B cell (primary cell): Measurements from ENCODE around the gene YAP1. TPM values are rescaled to one million over a fixed set of nuclear protein-coding genes. Genes with fewer than 3 reads are reported as not detected.

Source experiments
- ATAC-seq: fragments of 200-7000 bp; cut with Tn5 transposase; one replicate; pipeline ENCODE4 v1.10.0; 2021; ENCODE audit warnings: low read depth, mild to moderate bottlenecking, moderate number of reproducible peaks, moderate library complexity
- CTCF ChIA-PET: fragments of 350-600 bp; sonication (Branson Sonifier 250); formaldehyde crosslinking; loops from one replicate; lab custom pipeline; 2021; ENCODE audit warnings: antibody characterized with exemption, inconsistent platforms; lab: Charles Lee
- POLR2A ChIA-PET: fragments of 350-600 bp; sonication (Branson Sonifier 250); formaldehyde crosslinking; loops from one replicate; lab custom pipeline; 2021; ENCODE audit warnings: antibody characterized with exemption; lab: Charles Lee
- DNase-seq: peaks from one replicate; pipeline ENCODE4 v3.0.0; 2013
- H2AFZ ChIP-seq: 2 replicates; pipeline ENCODE4 v1.6.1; 2012; ENCODE audit warnings: mild to moderate bottlenecking, low read depth, low read length; ENCODE audit not compliant: insufficient read depth, poor library complexity, severe bottlenecking
- H3K27ac ChIP-seq, 2 donors: 1 replicate in 1 of 2; 2 replicates in 1 of 2; pipeline ENCODE4 v1.5.1; 2012 to 2013; ENCODE audit warnings: low read length in 2 of 2, mild to moderate bottlenecking in 2 of 2, moderate library complexity in 1 of 2
- H3K27me3 ChIP-seq, 4 experiments: fragments of 200-600 bp in 1 of 4; sonication (generic) in 1 of 4; replicated peaks in 1 of 4; 1 replicate in 2 of 4; 2 replicates in 2 of 4; pipeline versions ENCODE4 v1.6.1 to v1.7.0; 2013 to 2016; ENCODE audit warnings: low read length in 3 of 4, mild to moderate bottlenecking in 2 of 4, mixed read lengths in 1 of 4, moderate library complexity in 1 of 4; ENCODE audit not compliant: insufficient read depth in 4 of 4, control insufficient read depth in 3 of 4; ENCODE audit errors: control extremely low read depth in 1 of 4
- H3K36me3 ChIP-seq, 2 experiments: replicated peaks in 1 of 2; 1 replicate in 1 of 2; 2 replicates in 1 of 2; pipeline versions ENCODE4 v1.6.1 to v1.7.1; 2013; ENCODE audit warnings: low read length in 1 of 2; ENCODE audit not compliant: insufficient read depth in 2 of 2, control insufficient read depth in 1 of 2; ENCODE audit errors: control extremely low read depth in 1 of 2, extremely low read depth in 1 of 2
- H3K4me1 ChIP-seq, 2 donors: fragments of 200-600 bp in 1 of 2; sonication (generic) in 1 of 2; 1 replicate in 1 of 2; 2 replicates in 1 of 2; pipeline versions ENCODE4 v1.5.1 to v1.6.1; 2013 to 2017; ENCODE audit warnings: low read length in 2 of 2; ENCODE audit not compliant: control insufficient read depth in 2 of 2, insufficient read depth in 2 of 2
- H3K4me2 ChIP-seq: replicated peaks from 2 replicates; pipeline ENCODE3; 2012; ENCODE audit warnings: mild to moderate bottlenecking, low read depth, low read length; ENCODE audit not compliant: poor library complexity, severe bottlenecking
- H3K4me3 ChIP-seq, 5 experiments: fragments of 200-600 bp in 1 of 5; sonication (generic) in 1 of 5; 1 replicate in 3 of 5; 2 replicates in 2 of 5; pipeline versions ENCODE4 v1.5.1 to v1.7.0; 2011 to 2016; ENCODE audit warnings: low read length in 4 of 5, mild to moderate bottlenecking in 4 of 5, low read depth in 2 of 5, control low read depth in 1 of 5, moderate library complexity in 1 of 5; ENCODE audit not compliant: insufficient read depth in 1 of 5; ENCODE audit errors: control extremely low read depth in 1 of 5, extremely low read depth in 1 of 5
- H3K79me2 ChIP-seq: fragments of 200-600 bp; sonication (generic); one replicate; pipeline ENCODE4 v1.6.0; 2016; ENCODE audit warnings: low read length; ENCODE audit not compliant: control insufficient read depth, insufficient read depth
- H3K9ac ChIP-seq: fragments of 200-600 bp; sonication (generic); 2 replicates; pipeline ENCODE4 v1.6.1; 2017; ENCODE audit warnings: mild to moderate bottlenecking, low read length, moderate library complexity
- H3K9me3 ChIP-seq, 3 donors: one replicate each; pipeline versions ENCODE4 v1.6.1 to v1.7.1; 2013; ENCODE audit warnings: low read length in 2 of 3; ENCODE audit not compliant: control insufficient read depth in 2 of 3, insufficient read depth in 1 of 3; ENCODE audit errors: control extremely low read depth in 1 of 3
- H4K20me1 ChIP-seq: 2 replicates; pipeline ENCODE4 v1.6.0; 2012; ENCODE audit warnings: mild to moderate bottlenecking, low read length; ENCODE audit not compliant: insufficient read depth, control insufficient read depth, poor library complexity, severe bottlenecking
- H3K27ac Mint-ChIP-seq: one replicate; pipeline ENCODE4 v1.8.0; 2021; ENCODE audit warnings: mixed read lengths
- H3K27me3 Mint-ChIP-seq: one replicate; pipeline ENCODE4 v1.8.0; 2021; ENCODE audit warnings: mixed read lengths
- H3K4me1 Mint-ChIP-seq: one replicate; pipeline ENCODE4 v1.8.0; 2021; ENCODE audit warnings: mixed read lengths
- H3K4me3 Mint-ChIP-seq: one replicate; pipeline ENCODE4 v1.8.0; 2021; ENCODE audit warnings: mixed read lengths
- H3K9me3 Mint-ChIP-seq: one replicate; pipeline ENCODE4 v1.8.0; 2022; ENCODE audit warnings: mixed read lengths; ENCODE audit not compliant: insufficient read depth
- CTCF ChIP-seq: fragments of 200-600 bp; IDR thresholded peaks from one replicate; pipeline ENCODE4 v1.8.0; 2022; ENCODE audit warnings: antibody characterized with exemption, mild to moderate bottlenecking
- EZH2 ChIP-seq: IDR thresholded peaks from 2 replicates; pipeline ENCODE4 v1.6.1; 2012; ENCODE audit warnings: borderline replicate concordance, low read depth, mild to moderate bottlenecking, moderate library complexity, low read length; ENCODE audit not compliant: insufficient read depth, poor library complexity, severe bottlenecking
- WGBS: methylation state at CpG from one replicate; pipeline ENCODE4 v1.1.5; 2013; ENCODE audit warnings: missing lambda C conversion rate; ENCODE audit not compliant: insufficient coverage; 5-methylcytosine and 5-hydroxymethylcytosine counted together
- intact Hi-C: fragments of 100-400 bp; cut with micrococcal nuclease; formaldehyde crosslinking; loops from one replicate; pipeline ENCODE4 v1.10.0; 2022
- polyA plus RNA-seq: library from polyadenylated mRNA; depleted of rRNA; stranded (reverse); fragments of >200 nt; gene quantifications from 2 replicates; pipeline ENCODE4 v1.2.3, GENCODE V29; 2012
- total RNA-seq, 2 donors: library from RNA; stranded (reverse); fragments of 120-200 nt in 1 of 2; gene quantifications; 1 replicate in 1 of 2; 2 replicates in 1 of 2; pipeline versions ENCODE4 v1.2.3 to v1.2.4, GENCODE V29; 2013 to 2022

The YAP1 gene
- total and polyA plus RNA-seq, 2 donors (not counting 1 experiment from before 2014, with no cell fraction given), result not detected

- CTCF ChIA-PET, result no interaction called here
- ATAC-seq, result no peak
- intact Hi-C loops, result no loop called here
Observed at GRCh38 chr11:102230186-102230585, 119.9 kb downstream of the YAP1 start.

DNA sequence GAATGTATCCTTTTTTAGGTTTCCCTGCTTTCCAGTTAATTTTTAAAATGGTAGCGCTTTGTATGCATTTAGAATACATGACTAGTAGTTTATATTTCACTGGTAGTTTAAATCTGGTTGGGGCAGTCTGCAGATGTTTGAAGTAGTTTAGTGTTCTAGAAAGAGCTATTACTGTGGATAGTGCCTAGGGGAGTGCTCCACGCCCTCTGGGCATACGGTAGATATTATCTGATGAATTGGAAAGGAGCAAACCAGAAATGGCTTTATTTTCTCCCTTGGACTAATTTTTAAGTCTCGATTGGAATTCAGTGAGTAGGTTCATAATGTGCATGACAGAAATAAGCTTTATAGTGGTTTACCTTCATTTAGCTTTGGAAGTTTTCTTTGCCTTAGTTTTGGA lies 120.7 kb downstream of the YAP1 start:
- no peak overlapping the region for H3K4me2 ChIP-seq
- no peak for DNase-seq
- no peak overlapping the region for H3K4me3 ChIP-seq
- no peak for TF ChIP-seq CTCF
- TF ChIP-seq EZH2, result no peak
- no peak overlapping the region for H3K9ac ChIP-seq
- peaks cover 0 to 9% (median 0%) of the 10 kb centered on the region in 4 experiments for H3K27me3 ChIP-seq
- H3K4me1 Mint-ChIP-seq, result peaks cover 5% of the 10 kb centered on the region
- no peak overlapping the region for H3K27ac ChIP-seq
- H3K9me3 Mint-ChIP-seq, result no peaks in the 10 kb centered on the region
- POLR2A ChIA-PET, result no interaction called here
- no peak overlapping the region for H3K27ac Mint-ChIP-seq
- WGBS, result 88% methylated on average over 4 of the region's 4 CpGs
- H3K4me1 ChIP-seq, result peaks cover 0 to 8% of the 10 kb centered on the region in 2 donors
- intact Hi-C loops, result no loop called here
- H3K9me3 ChIP-seq, result peaks cover 0 to under 1% (median 0%) of the 10 kb centered on the region in 3 donors
- peaks cover 40% of the 10 kb centered on the region for H3K27me3 Mint-ChIP-seq
- no peaks in the 10 kb centered on the region for H3K36me3 ChIP-seq
- no peak for ATAC-seq
- H3K79me2 ChIP-seq, result no peaks in the 10 kb centered on the region
- no peak overlapping the region for H3K4me3 Mint-ChIP-seq
- no peaks in the 10 kb centered on the region for H4K20me1 ChIP-seq
- CTCF ChIA-PET, result no interaction called here
- no peak overlapping the region for H2AFZ ChIP-seq

More at GRCh38 chr11:102230186-102230585, 119.9 kb downstream of the YAP1 start:
- no peak overlapping the region for H3K4me3 ChIP-seq
- H3K4me2 ChIP-seq, result no peak overlapping the region
- Mint-ChIP-seq H3K27me3 (peaks cover 37% of the 10 kb centered on the region), H3K9me3 (no peaks in the 10 kb centered on the region), H3K4me1 (no peaks in the 10 kb centered on the region), H3K4me3 (no peak overlapping the region), H3K27ac (no peak overlapping the region)
- H3K27ac ChIP-seq, result no peak overlapping the region
- POLR2A ChIA-PET, result no interaction called here
- no peaks in the 10 kb centered on the region for H3K9me3 ChIP-seq
- H3K4me1 ChIP-seq, result peaks cover 0 to 1% of the 10 kb centered on the region in 2 donors
- H3K36me3 ChIP-seq, result no peaks in the 10 kb centered on the region
- no peaks in the 10 kb centered on the region for H3K79me2 ChIP-seq
- H3K9ac ChIP-seq, result no peak overlapping the region
- H4K20me1 ChIP-seq, result no peaks in the 10 kb centered on the region
- peaks cover 0 to 9% (median 0%) of the 10 kb centered on the region in 4 experiments for H3K27me3 ChIP-seq
- TF ChIP-seq CTCF, result no peak
- TF ChIP-seq EZH2, result no peak
- no peak overlapping the region for H2AFZ ChIP-seq
- DNase-seq, result no peak
